Measurements from ENCODE around the gene TMEM198.

TMEM198 gene

GRCh38 chr2:219562049-219563020 is 18.5 kb downstream of the TMEM198 start:
- DNase-seq: no peak
- no peaks in the 10 kb centered on the region for H3K9me3 ChIP-seq (ENCODE audit: control insufficient read depth, low read length)
- no peak overlapping the region for H3K4me3 ChIP-seq (ENCODE audit: insufficient read depth, low read depth, low read length, poor library complexity, severe bottlenecking)
- H3K4me1 ChIP-seq (ENCODE audit: control insufficient read depth, insufficient read depth, low read length, poor library complexity, severe bottlenecking): no peaks in the 10 kb centered on the region
- H3K36me3 ChIP-seq (ENCODE audit: control insufficient read depth, insufficient read depth, low read length): no peaks in the 10 kb centered on the region
- H3K27me3 ChIP-seq (replicated peaks; ENCODE audit: control insufficient read depth, insufficient read depth, low read length, poor library complexity, severe bottlenecking): peaks cover under 1% of the 10 kb centered on the region
- no peak overlapping the region for H3K27ac ChIP-seq (ENCODE audit: insufficient read depth, low read length, poor library complexity, severe bottlenecking)

GRCh38 chr2:219563271-219563928 is 19.6 kb downstream of the TMEM198 start:
- Histone ChIP-seq H3K4me1 (ENCODE audit: control insufficient read depth, insufficient read depth, low read length, poor library complexity, severe bottlenecking) (no peaks in the 10 kb centered on the region), H3K27ac (ENCODE audit: insufficient read depth, low read length, poor library complexity, severe bottlenecking) (no peak overlapping the region), H3K9me3 (ENCODE audit: control insufficient read depth, low read length) (no peaks in the 10 kb centered on the region), H3K4me3 (ENCODE audit: insufficient read depth, low read depth, low read length, poor library complexity, severe bottlenecking) (no peak overlapping the region), H3K36me3 (ENCODE audit: control insufficient read depth, insufficient read depth, low read length) (no peaks in the 10 kb centered on the region), H3K27me3 (replicated peaks; ENCODE audit: control insufficient read depth, insufficient read depth, low read length, poor library complexity, severe bottlenecking) (no peaks in the 10 kb centered on the region)
- no peak for DNase-seq

GRCh38 chr2:219565130-219566080 is 21.6 kb downstream of the TMEM198 start:
- no peak for DNase-seq
- Histone ChIP-seq H3K27me3 (replicated peaks; ENCODE audit: control insufficient read depth, insufficient read depth, low read length, poor library complexity, severe bottlenecking) (peaks cover 12% of the 10 kb centered on the region), H3K4me1 (ENCODE audit: control insufficient read depth, insufficient read depth, low read length, poor library complexity, severe bottlenecking) (no peaks in the 10 kb centered on the region), H3K9me3 (ENCODE audit: control insufficient read depth, low read length) (no peaks in the 10 kb centered on the region), H3K27ac (ENCODE audit: insufficient read depth, low read length, poor library complexity, severe bottlenecking) (no peak overlapping the region), H3K36me3 (ENCODE audit: control insufficient read depth, insufficient read depth, low read length) (no peaks in the 10 kb centered on the region), H3K4me3 (ENCODE audit: insufficient read depth, low read depth, low read length, poor library complexity, severe bottlenecking) (no peak overlapping the region)

- Histone ChIP-seq H3K36me3 (ENCODE audit: control insufficient read depth, insufficient read depth, low read length) (no peaks in the 10 kb centered on the region), H3K4me3 (ENCODE audit: insufficient read depth, low read depth, low read length, poor library complexity, severe bottlenecking) (no peak overlapping the region), H3K27ac (ENCODE audit: insufficient read depth, low read length, poor library complexity, severe bottlenecking) (no peak overlapping the region), H3K9me3 (ENCODE audit: control insufficient read depth, low read length) (no peaks in the 10 kb centered on the region), H3K4me1 (ENCODE audit: control insufficient read depth, insufficient read depth, low read length, poor library complexity, severe bottlenecking) (no peaks in the 10 kb centered on the region), H3K27me3 (replicated peaks; ENCODE audit: control insufficient read depth, insufficient read depth, low read length, poor library complexity, severe bottlenecking) (peaks cover 22% of the 10 kb centered on the region)
- no peak for DNase-seq
These were observed 22.8 kb downstream of the TMEM198 start for GRCh38 chr2:219566640-219567039.

- no peaks in the 10 kb centered on the region for H3K36me3 ChIP-seq (ENCODE audit: control insufficient read depth, insufficient read depth, low read length)
These were observed 23.3 kb downstream of the TMEM198 start for GRCh38 chr2:219567131-219567530.

DNA sequence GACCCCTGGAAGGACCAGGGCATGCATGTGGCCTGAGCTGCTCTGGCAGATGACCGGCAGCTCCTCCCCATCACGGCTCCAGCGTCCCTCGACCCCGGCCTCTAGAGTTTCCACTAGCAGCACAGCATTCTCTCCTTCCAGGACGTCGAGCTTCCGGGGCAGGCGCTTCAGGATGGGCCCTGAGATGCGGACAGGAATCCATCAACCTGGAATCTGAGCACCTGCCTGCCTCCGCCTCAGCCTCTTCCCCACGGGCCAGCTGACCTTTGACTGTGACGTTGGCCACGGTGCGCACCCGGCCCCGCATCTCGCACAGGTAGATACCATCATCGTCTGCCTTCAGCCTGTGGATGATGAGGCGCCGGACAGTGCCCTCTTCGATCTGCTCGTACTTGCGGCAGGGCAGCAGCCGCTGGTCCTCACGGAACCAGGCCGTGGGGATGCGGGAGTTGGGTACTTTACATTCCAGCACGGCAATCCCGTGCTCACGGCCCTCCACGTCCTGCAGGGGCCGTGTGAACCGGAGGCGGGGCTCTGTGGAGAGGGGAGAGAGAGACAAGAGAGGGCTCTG is 24.0 kb downstream of the TMEM198 start:
- Histone ChIP-seq H3K4me3 (ENCODE audit: insufficient read depth, low read depth, low read length, poor library complexity, severe bottlenecking) (no peak overlapping the region), H3K9me3 (ENCODE audit: control insufficient read depth, low read length) (no peaks in the 10 kb centered on the region), H3K27me3 (replicated peaks; ENCODE audit: control insufficient read depth, insufficient read depth, low read length, poor library complexity, severe bottlenecking) (peaks cover 31% of the 10 kb centered on the region), H3K36me3 (ENCODE audit: control insufficient read depth, insufficient read depth, low read length) (no peaks in the 10 kb centered on the region), H3K27ac (ENCODE audit: insufficient read depth, low read length, poor library complexity, severe bottlenecking) (no peak overlapping the region), H3K4me1 (ENCODE audit: control insufficient read depth, insufficient read depth, low read length, poor library complexity, severe bottlenecking) (no peaks in the 10 kb centered on the region)
- DNase-seq: no peak

More at GRCh38 chr2:219567131-219567530, 23.3 kb downstream of the TMEM198 start:
- H3K9me3 ChIP-seq (ENCODE audit: control insufficient read depth, low read length): no peaks in the 10 kb centered on the region
- H3K4me1 ChIP-seq (ENCODE audit: control insufficient read depth, insufficient read depth, low read length, poor library complexity, severe bottlenecking): no peaks in the 10 kb centered on the region
- H3K4me3 ChIP-seq (ENCODE audit: insufficient read depth, low read depth, low read length, poor library complexity, severe bottlenecking): no peak overlapping the region
- no peak for DNase-seq
- H3K27me3 ChIP-seq (replicated peaks; ENCODE audit: control insufficient read depth, insufficient read depth, low read length, poor library complexity, severe bottlenecking): peaks cover 27% of the 10 kb centered on the region
- no peak overlapping the region for H3K27ac ChIP-seq (ENCODE audit: insufficient read depth, low read length, poor library complexity, severe bottlenecking)

DNA sequence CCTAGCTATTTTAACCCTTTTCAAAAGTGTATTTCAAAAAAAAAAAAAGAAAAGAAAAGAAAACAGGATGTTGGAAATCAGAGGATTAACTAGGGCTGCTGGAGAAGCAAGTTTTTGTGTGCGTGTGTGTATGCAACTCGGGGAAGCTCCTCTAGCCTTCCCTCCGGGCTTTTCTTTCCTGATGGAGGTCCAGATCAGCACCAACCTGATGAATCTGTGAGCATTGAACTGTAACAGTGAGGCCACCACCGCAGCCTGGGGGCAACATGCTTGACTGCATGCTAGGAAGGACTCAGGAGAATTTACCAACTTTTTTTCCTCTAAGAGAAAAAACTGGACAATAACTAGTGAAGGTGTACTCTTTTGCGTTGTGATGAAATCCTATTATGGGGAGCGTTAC is 25.2 kb downstream of the TMEM198 start:
- H3K4me1 ChIP-seq (ENCODE audit: control insufficient read depth, insufficient read depth, low read length, poor library complexity, severe bottlenecking): no peaks in the 10 kb centered on the region
- no peak overlapping the region for H3K4me3 ChIP-seq (ENCODE audit: insufficient read depth, low read depth, low read length, poor library complexity, severe bottlenecking)
- no peak overlapping the region for H3K27ac ChIP-seq (ENCODE audit: insufficient read depth, low read length, poor library complexity, severe bottlenecking)
- H3K9me3 ChIP-seq (ENCODE audit: control insufficient read depth, low read length): no peaks in the 10 kb centered on the region
- DNase-seq: no peak
- peaks cover 31% of the 10 kb centered on the region for H3K27me3 ChIP-seq (replicated peaks; ENCODE audit: control insufficient read depth, insufficient read depth, low read length, poor library complexity, severe bottlenecking)
- no peaks in the 10 kb centered on the region for H3K36me3 ChIP-seq (ENCODE audit: control insufficient read depth, insufficient read depth, low read length)

- Histone ChIP-seq H3K27me3 (replicated peaks; ENCODE audit: control insufficient read depth, insufficient read depth, low read length, poor library complexity, severe bottlenecking) (peaks cover 31% of the 10 kb centered on the region), H3K27ac (ENCODE audit: insufficient read depth, low read length, poor library complexity, severe bottlenecking) (no peak overlapping the region), H3K9me3 (ENCODE audit: control insufficient read depth, low read length) (no peaks in the 10 kb centered on the region), H3K36me3 (ENCODE audit: control insufficient read depth, insufficient read depth, low read length) (no peaks in the 10 kb centered on the region), H3K4me1 (ENCODE audit: control insufficient read depth, insufficient read depth, low read length, poor library complexity, severe bottlenecking) (no peaks in the 10 kb centered on the region), H3K4me3 (ENCODE audit: insufficient read depth, low read depth, low read length, poor library complexity, severe bottlenecking) (no peak overlapping the region)
- DNase-seq: no peak
These were observed 25.8 kb downstream of the TMEM198 start for GRCh38 chr2:219569635-219570034.

GRCh38 chr2:219570194-219570923 is 26.5 kb downstream of the TMEM198 start:
- H3K36me3 ChIP-seq (ENCODE audit: control insufficient read depth, insufficient read depth, low read length): no peaks in the 10 kb centered on the region
- no peaks in the 10 kb centered on the region for H3K9me3 ChIP-seq (ENCODE audit: control insufficient read depth, low read length)
- H3K27me3 ChIP-seq (replicated peaks; ENCODE audit: control insufficient read depth, insufficient read depth, low read length, poor library complexity, severe bottlenecking): peaks cover 31% of the 10 kb centered on the region
- H3K27ac ChIP-seq (ENCODE audit: insufficient read depth, low read length, poor library complexity, severe bottlenecking): no peak overlapping the region
- H3K4me3 ChIP-seq (ENCODE audit: insufficient read depth, low read depth, low read length, poor library complexity, severe bottlenecking): peak overlapping the region; percentile 39
- DNase-seq: no peak
- no peaks in the 10 kb centered on the region for H3K4me1 ChIP-seq (ENCODE audit: control insufficient read depth, insufficient read depth, low read length, poor library complexity, severe bottlenecking)

All from effector memory CD4-positive, alpha-beta T cell (primary cell).